ENCODE data around the gene KBTBD4. TPM values are rescaled to one million over a fixed set of nuclear protein-coding genes. Genes with fewer than 3 reads are reported as not detected.

The KBTBD4 gene
- total and polyA plus RNA-seq, 2 experiments from 2014 or later = 16.8 to 35.5 TPM

DNA sequence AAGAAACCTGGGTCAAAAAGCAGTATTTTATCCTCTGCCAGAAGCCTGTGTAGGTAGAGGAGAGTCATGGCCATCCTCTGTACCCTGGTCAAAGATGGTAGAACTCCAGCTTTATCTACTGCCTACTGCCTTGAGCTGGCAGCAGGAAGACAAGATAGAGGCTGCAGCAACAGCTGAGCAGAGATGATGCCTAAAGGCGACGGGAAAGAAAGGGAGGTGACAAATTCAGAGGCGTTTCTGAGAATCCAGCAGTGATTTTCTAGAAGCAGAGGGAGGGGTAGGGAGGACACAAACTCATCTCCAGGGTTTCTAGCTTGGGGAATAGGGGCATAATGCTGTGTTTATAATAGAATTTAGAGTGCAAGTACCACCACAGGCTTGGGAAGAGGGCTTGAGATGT is 30.9 kb upstream of the KBTBD4 start:
- H2AFZ ChIP-seq = no peak overlapping the region
- H3K36me3 ChIP-seq (ENCODE audit: low read depth) = no peaks in the 10 kb centered on the region
- no peaks in the 10 kb centered on the region for H3K9me2 ChIP-seq (ENCODE audit: insufficient read depth)
- H3K27ac ChIP-seq = no peak overlapping the region
- H3F3A ChIP-seq (ENCODE audit: insufficient read depth) = peaks cover 20% of the 10 kb centered on the region
- no peak for TF ChIP-seq EZH2phosphoT487 (IDR thresholded peaks at IDR 0.05; ENCODE audit: insufficient read depth, low read depth)
- no peak for TF ChIP-seq EZH2 (IDR thresholded peaks at IDR 0.05; ENCODE audit: insufficient read depth, poor library complexity, severe bottlenecking)
- H3K4me1 ChIP-seq (ENCODE audit: insufficient read depth) = peaks cover 23% of the 10 kb centered on the region
- in situ Hi-C loops (cut with MboI) = no loop called here
- no peak overlapping the region for H3K4me2 ChIP-seq (ENCODE audit: unreplicated experiment)
- no peak overlapping the region for H3K4me3 ChIP-seq
- no peaks in the 10 kb centered on the region for H4K20me1 ChIP-seq (ENCODE audit: insufficient read depth)
- H3K9me3 ChIP-seq (ENCODE audit: low read depth) = no peaks in the 10 kb centered on the region
- no peaks in the 10 kb centered on the region for H3K79me2 ChIP-seq (ENCODE audit: insufficient read depth)
- no peaks in the 10 kb centered on the region for H3K27me3 ChIP-seq (replicated peaks; ENCODE audit: insufficient read depth)
- H3K9ac ChIP-seq = no peak overlapping the region
- DNase-seq = no peak
- 59 to 60% methylated on average over 3 of the region's 3 CpGs for WGBS, 2 experiments (ENCODE audit: low coverage in 1 of 2, low lambda C conversion rate in 2 of 2, missing lambda C conversion rate in 2 of 2)

DNA sequence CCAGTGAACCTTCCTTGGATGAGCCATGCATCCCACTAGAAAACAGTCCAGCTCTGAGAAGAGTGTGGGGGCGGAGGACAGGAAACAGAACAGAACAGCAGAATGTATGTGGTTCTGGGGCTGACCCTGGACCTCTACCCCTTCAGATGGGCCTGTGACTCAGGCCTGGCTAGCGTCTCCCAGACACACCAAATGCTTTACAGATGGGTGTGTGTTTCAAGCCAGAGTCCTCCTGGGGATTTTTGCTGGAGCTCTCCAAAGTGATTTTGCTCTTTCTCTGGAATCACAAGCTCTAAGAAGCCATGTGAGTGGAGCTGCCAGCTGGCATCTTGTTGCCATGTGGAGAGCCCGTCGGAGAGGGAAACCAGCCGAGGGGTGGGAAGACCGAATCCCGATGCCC is 28.6 kb upstream of the KBTBD4 start:
- Histone ChIP-seq H3K27ac (peak overlapping the region; percentile 70), H3K4me2 (ENCODE audit: unreplicated experiment) (peak overlapping the region; percentile 76), H4K20me1 (ENCODE audit: insufficient read depth) (no peaks in the 10 kb centered on the region), H3K9ac (peak overlapping the region; percentile 28; the same call in 1 of the 2 replicates), H3K79me2 (ENCODE audit: insufficient read depth) (no peaks in the 10 kb centered on the region), H3K4me1 (ENCODE audit: insufficient read depth) (peaks cover 31% of the 10 kb centered on the region), H3K9me3 (ENCODE audit: low read depth) (no peaks in the 10 kb centered on the region), H3K9me2 (ENCODE audit: insufficient read depth) (no peaks in the 10 kb centered on the region), H3K4me3 (peak overlapping the region; percentile 46), H3K27me3 (replicated peaks; ENCODE audit: insufficient read depth) (no peaks in the 10 kb centered on the region), H2AFZ (no peak overlapping the region; the same call in 1 of the 2 replicates), H3K36me3 (ENCODE audit: low read depth) (no peaks in the 10 kb centered on the region), H3F3A (ENCODE audit: insufficient read depth) (peaks cover 26% of the 10 kb centered on the region)
- DNase-seq = peak; percentile 96
- 1 to 2% methylated on average over 7 of the region's 7 CpGs for WGBS, 2 experiments (ENCODE audit: low coverage in 1 of 2, low lambda C conversion rate in 2 of 2, missing lambda C conversion rate in 2 of 2)
- in situ Hi-C loops (cut with MboI) = no loop called here
- TF ChIP-seq EZH2phosphoT487 (IDR thresholded peaks at IDR 0.05; ENCODE audit: insufficient read depth, low read depth) = no peak
- TF ChIP-seq EZH2 (IDR thresholded peaks at IDR 0.05; ENCODE audit: insufficient read depth, poor library complexity, severe bottlenecking) = no peak

DNA sequence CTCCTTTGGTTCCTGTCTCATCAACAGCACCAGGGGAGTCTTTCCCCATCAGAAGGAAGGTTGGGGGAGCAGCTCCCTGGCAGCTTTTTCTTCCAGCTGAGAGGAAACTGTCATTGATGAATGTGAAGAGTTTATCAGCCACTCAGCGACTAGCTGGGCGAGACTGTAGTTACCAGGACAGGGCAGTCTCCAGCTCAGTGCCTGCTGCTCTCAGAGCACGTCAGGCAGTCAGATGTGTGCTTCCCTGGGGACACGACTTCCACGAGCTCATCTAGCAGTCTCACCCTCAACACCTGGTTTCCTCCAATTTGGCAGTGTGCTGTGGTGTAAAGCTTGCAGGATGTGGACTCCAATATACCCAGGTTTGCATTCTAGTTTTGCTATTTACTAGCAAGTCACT is 28.0 kb upstream of the KBTBD4 start:
- Histone ChIP-seq H3K4me1 (ENCODE audit: insufficient read depth) (peaks cover 31% of the 10 kb centered on the region), H3K4me3 (no peak overlapping the region), H3K9me2 (ENCODE audit: insufficient read depth) (no peaks in the 10 kb centered on the region), H3K9ac (peak overlapping the region; percentile 28; the same call in 1 of the 2 replicates), H3K36me3 (ENCODE audit: low read depth) (no peaks in the 10 kb centered on the region), H2AFZ (peak overlapping the region; percentile 1; the same call in 1 of the 2 replicates), H3K4me2 (ENCODE audit: unreplicated experiment) (peak overlapping the region; percentile 76), H3K27ac (peak overlapping the region; percentile 70), H3K9me3 (ENCODE audit: low read depth) (no peaks in the 10 kb centered on the region), H4K20me1 (ENCODE audit: insufficient read depth) (no peaks in the 10 kb centered on the region), H3F3A (ENCODE audit: insufficient read depth) (peaks cover 26% of the 10 kb centered on the region), H3K79me2 (ENCODE audit: insufficient read depth) (no peaks in the 10 kb centered on the region), H3K27me3 (replicated peaks; ENCODE audit: insufficient read depth) (no peaks in the 10 kb centered on the region)
- in situ Hi-C loops (cut with MboI) = no loop called here
- no peak for TF ChIP-seq EZH2 (IDR thresholded peaks at IDR 0.05; ENCODE audit: insufficient read depth, poor library complexity, severe bottlenecking)
- peak; percentile 74 for DNase-seq
- WGBS, 2 experiments (ENCODE audit: low coverage in 1 of 2, low lambda C conversion rate in 2 of 2, missing lambda C conversion rate in 2 of 2) = 7 to 13% methylated on average over 5 of the region's 5 CpGs

DNA sequence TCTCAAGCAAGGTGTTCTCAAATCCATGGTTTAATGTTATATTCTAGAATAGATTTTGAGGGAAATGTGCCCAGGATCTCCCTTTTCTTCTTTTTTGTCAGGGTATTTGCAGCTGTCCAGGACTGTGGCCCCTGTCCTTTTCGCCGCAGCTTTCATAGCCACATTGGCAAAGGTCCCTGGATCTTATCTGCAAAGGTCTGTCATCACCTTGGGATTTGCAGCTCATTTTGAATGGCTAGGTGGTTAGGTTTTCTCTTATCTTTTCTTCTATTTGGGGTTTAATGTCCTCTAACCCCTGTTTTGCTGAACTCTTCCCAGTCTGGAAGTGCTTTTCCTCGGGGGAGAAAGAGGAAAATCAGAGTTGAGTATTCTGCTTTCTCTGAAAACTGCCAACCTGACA is 27.2 kb upstream of the KBTBD4 start:
- TF ChIP-seq EZH2 (IDR thresholded peaks at IDR 0.05; ENCODE audit: insufficient read depth, poor library complexity, severe bottlenecking) (no peak), EZH2phosphoT487 (IDR thresholded peaks at IDR 0.05; ENCODE audit: insufficient read depth, low read depth) (no peak)
- no peak overlapping the region for H3K4me3 ChIP-seq
- 100% methylated on average over 3 of the region's 3 CpGs for WGBS, 2 experiments (ENCODE audit: low coverage in 1 of 2, low lambda C conversion rate in 2 of 2, missing lambda C conversion rate in 2 of 2)
- H3K9me3 ChIP-seq (ENCODE audit: low read depth) = no peaks in the 10 kb centered on the region
- peaks cover 31% of the 10 kb centered on the region for H3K4me1 ChIP-seq (ENCODE audit: insufficient read depth)
- DNase-seq = no peak
- H3K36me3 ChIP-seq (ENCODE audit: low read depth) = no peaks in the 10 kb centered on the region
- H4K20me1 ChIP-seq (ENCODE audit: insufficient read depth) = no peaks in the 10 kb centered on the region
- no peak overlapping the region for H2AFZ ChIP-seq
- no peaks in the 10 kb centered on the region for H3K79me2 ChIP-seq (ENCODE audit: insufficient read depth)
- H3K27ac ChIP-seq = no peak overlapping the region
- H3K9ac ChIP-seq = no peak overlapping the region
- H3F3A ChIP-seq (ENCODE audit: insufficient read depth) = peaks cover 26% of the 10 kb centered on the region
- no peaks in the 10 kb centered on the region for H3K27me3 ChIP-seq (replicated peaks; ENCODE audit: insufficient read depth)
- H3K4me2 ChIP-seq (ENCODE audit: unreplicated experiment) = no peak overlapping the region
- H3K9me2 ChIP-seq (ENCODE audit: insufficient read depth) = no peaks in the 10 kb centered on the region
- in situ Hi-C loops (cut with MboI) = no loop called here

DNA sequence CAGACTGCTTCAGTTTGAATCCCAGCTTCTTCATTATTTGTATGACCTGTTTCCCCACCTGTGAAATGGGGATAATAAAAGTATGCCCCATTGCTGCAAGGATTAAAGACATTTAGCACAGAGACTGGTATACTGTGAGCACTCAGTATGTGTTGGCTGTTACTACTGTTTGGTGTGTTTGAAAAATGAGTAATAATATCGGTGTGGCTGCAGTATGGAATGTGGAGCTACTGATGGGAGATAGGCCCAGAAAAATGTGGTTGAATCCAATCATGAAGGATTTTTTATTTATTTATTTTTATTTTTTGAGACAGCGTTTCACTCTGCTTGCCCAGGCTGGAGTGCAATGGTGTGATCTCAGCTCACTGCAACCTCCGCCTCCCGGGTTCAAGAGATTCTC is 24.5 kb upstream of the KBTBD4 start:
- Histone ChIP-seq H3F3A (ENCODE audit: insufficient read depth) (peaks cover 23% of the 10 kb centered on the region), H3K4me3 (no peak overlapping the region), H3K79me2 (ENCODE audit: insufficient read depth) (no peaks in the 10 kb centered on the region), H4K20me1 (ENCODE audit: insufficient read depth) (no peaks in the 10 kb centered on the region), H3K9ac (no peak overlapping the region), H3K36me3 (ENCODE audit: low read depth) (no peaks in the 10 kb centered on the region), H3K27me3 (replicated peaks; ENCODE audit: insufficient read depth) (no peaks in the 10 kb centered on the region), H3K4me2 (ENCODE audit: unreplicated experiment) (no peak overlapping the region), H3K4me1 (ENCODE audit: insufficient read depth) (peaks cover 29% of the 10 kb centered on the region), H3K27ac (no peak overlapping the region), H3K9me3 (ENCODE audit: low read depth) (no peaks in the 10 kb centered on the region), H2AFZ (no peak overlapping the region), H3K9me2 (ENCODE audit: insufficient read depth) (no peaks in the 10 kb centered on the region)
- 47 to 50% methylated on average over 4 of the region's 4 CpGs for WGBS, 2 experiments (ENCODE audit: low coverage in 1 of 2, low lambda C conversion rate in 2 of 2, missing lambda C conversion rate in 2 of 2)
- TF ChIP-seq EZH2phosphoT487 (IDR thresholded peaks at IDR 0.05; ENCODE audit: insufficient read depth, low read depth) (no peak), EZH2 (IDR thresholded peaks at IDR 0.05; ENCODE audit: insufficient read depth, poor library complexity, severe bottlenecking) (no peak)
- in situ Hi-C loops (cut with MboI) = no loop called here
- peak; percentile 55 for DNase-seq

Data from GM23248 (cell line).